Measurements from ENCODE around the gene IVNS1ABP. TPM values are rescaled to one million over a fixed set of nuclear protein-coding genes. Genes with fewer than 3 reads are reported as not detected.

IVNS1ABP gene
- 10 to 100 TPM; 90.6 to 93.5 TPM for total RNA-seq

GRCh38 chr1:185317034-185317885 lies at the start of gene IVNS1ABP:
Gene IVNS1ABP (minus strand): TSS chr1:185317243. CDS start chr1:185309493, 7,750 bp downstream.

Other genes with a start within 250 kb of the IVNS1ABP start
- gene TRMT1L, start 160.3 kb downstream of the IVNS1ABP start, total RNA-seq, result 10 to 100 TPM; 19.6 to 21.0 TPM
- 1 to 10 TPM; 5.4 to 5.6 TPM for gene SWT1, start 160.1 kb downstream of the IVNS1ABP start, total RNA-seq